IPS-20b (cell line): ENCODE measurements around the gene NCSTN.

Experiments used
- H3K27ac ChIP-seq: one replicate; pipeline ENCODE4 v1.5.1; 2013; ENCODE audit warnings: low read length
- H3K27me3 ChIP-seq: 2 replicates; pipeline ENCODE4 v1.6.1; 2013; ENCODE audit warnings: mild to moderate bottlenecking, low read length, inconsistent platforms; ENCODE audit not compliant: insufficient read depth
- H3K36me3 ChIP-seq: 2 replicates; pipeline ENCODE4 v1.6.1; 2013; ENCODE audit warnings: low read depth, mild to moderate bottlenecking, inconsistent platforms, low read length, moderate library complexity; ENCODE audit not compliant: insufficient read depth
- H3K4me1 ChIP-seq: 2 replicates; pipeline ENCODE4 v1.6.1; 2013; ENCODE audit warnings: mild to moderate bottlenecking, control low read depth, inconsistent platforms, low read length, moderate library complexity; ENCODE audit not compliant: insufficient read depth
- H3K4me3 ChIP-seq: 2 replicates; pipeline ENCODE4 v1.5.1; 2013; ENCODE audit warnings: mild to moderate bottlenecking, low read length, inconsistent platforms
- H3K9ac ChIP-seq: 2 replicates; pipeline ENCODE4 v1.6.1; 2013; ENCODE audit warnings: low read depth, mild to moderate bottlenecking, inconsistent platforms, low read length, moderate library complexity
- H3K9me3 ChIP-seq: 2 replicates; pipeline ENCODE4 v1.6.1; 2013; ENCODE audit warnings: mild to moderate bottlenecking, low read depth, low read length, inconsistent platforms; ENCODE audit not compliant: insufficient read depth

NCSTN gene

DNA sequence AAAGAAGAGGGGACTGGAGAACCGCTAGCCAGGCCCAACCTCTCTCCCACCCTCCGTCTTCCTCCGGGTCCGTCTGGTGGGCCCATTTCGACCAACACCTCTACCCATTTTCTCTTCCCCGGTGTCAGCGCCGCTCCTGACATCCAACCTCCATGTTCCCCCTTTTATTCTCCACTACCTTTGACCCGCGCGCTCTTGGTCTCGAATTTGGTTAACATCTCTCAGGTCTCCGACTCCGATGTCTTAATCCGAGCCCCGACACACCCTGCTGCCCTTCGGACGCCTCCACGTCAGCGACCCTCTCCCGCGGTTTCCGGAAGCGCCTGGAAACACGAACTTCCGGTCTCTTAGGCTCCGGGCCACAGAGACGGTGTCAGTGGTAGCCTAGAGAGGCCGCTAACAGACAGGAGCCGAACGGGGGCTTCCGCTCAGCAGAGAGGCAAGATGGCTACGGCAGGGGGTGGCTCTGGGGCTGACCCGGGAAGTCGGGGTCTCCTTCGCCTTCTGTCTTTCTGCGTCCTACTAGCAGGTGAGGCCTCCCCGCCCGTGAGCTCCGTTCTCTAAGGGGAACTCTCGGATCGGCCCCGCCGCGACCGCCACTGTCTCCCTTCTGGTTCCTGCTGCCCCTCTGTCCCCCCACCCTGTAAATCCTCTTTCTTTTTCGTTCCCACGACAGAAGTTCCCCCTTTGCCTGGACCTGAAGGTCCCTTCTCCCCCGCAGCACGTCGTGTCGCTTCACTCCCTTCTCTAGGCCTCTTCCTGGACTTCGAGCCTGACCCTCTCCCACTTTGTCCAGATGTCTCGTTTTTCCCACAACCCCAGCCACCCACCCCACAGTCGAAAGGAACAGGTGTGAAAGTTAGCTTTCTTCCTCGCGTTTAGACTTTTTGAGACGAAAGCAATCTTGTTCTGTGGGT lies at the start of gene NCSTN, which contains the start of gene COPA:
TSS of gene NCSTN (plus strand) at position 431 of the 917 bp plus-strand sequence. CDS start at position 445, 14 bp downstream.
TSS of gene COPA (minus strand) at position 298 of the 917 bp plus-strand sequence. CDS start at position 218, 80 bp downstream.
- no peaks in the 10 kb centered on the region for H3K9me3 ChIP-seq

GRCh38 chr1:160296036-160296435 lies 47.1 kb upstream of the NCSTN start:
- Histone ChIP-seq H3K4me1 (no peaks in the 10 kb centered on the region), H3K4me3 (no peak overlapping the region), H3K27ac (no peak overlapping the region), H3K27me3 (no peaks in the 10 kb centered on the region), H3K36me3 (peaks cover 97% of the 10 kb centered on the region), H3K9ac (no peak overlapping the region), H3K9me3 (no peaks in the 10 kb centered on the region)

More for the DNA sequence above, at the start of gene NCSTN, which contains the start of gene COPA:
- peak within 1 kb of the TSS; percentile 94 for H3K9ac ChIP-seq
- peaks cover 22% of the 10 kb centered on the region for H3K4me1 ChIP-seq
- H3K27me3 ChIP-seq = no peaks in the 10 kb centered on the region
- peak within 1 kb of the TSS; percentile 83 for H3K4me3 ChIP-seq
- H3K36me3 ChIP-seq = peaks cover 55% of the 10 kb centered on the region
- H3K27ac ChIP-seq = peak within 1 kb of the TSS; percentile 77

- Histone ChIP-seq H3K36me3 (peaks cover 86% of the 10 kb centered on the region), H3K9ac (no peak overlapping the region), H3K9me3 (no peaks in the 10 kb centered on the region), H3K27me3 (no peaks in the 10 kb centered on the region), H3K4me3 (no peak overlapping the region), H3K4me1 (no peaks in the 10 kb centered on the region), H3K27ac (no peak overlapping the region)
Observed at GRCh38 chr1:160300173-160300572, 43.0 kb upstream of the NCSTN start.

DNA sequence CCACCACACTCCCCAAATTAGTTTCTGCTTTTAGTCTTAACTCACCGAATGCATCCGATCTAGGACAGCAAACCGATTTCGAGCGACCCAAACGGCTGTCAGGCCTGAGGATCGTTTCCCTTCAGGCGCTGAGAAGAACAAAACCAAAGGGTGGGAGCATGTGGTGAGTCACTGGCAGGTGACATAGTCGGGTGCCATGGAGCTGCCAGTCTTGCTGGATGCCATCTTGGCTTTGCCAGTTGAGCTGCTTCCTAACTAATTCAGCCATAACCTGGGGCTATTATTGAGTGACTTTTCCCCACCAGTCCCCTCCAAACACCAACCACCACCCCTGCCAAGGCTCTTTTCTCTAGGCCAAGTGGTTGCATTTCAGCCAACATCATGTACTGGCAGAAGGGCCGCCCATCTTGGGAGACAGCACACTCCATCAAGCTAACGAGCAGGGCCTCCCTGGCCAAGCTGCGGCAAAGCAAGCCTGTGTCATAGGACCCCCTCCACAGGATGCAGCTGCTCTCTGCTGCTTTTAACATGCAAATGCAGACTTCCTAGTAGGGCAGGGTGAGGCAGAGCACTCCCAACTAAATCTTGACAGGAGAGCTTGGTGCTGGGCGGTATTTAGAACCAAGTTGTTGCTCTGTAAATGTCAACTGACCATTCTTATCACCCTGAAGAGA lies 35.9 kb upstream of the NCSTN start:
- Histone ChIP-seq H3K36me3 (peaks cover 84% of the 10 kb centered on the region), H3K27ac (peak overlapping the region; percentile 64), H3K4me3 (peak overlapping the region; percentile 53; the same call in 1 of the 2 replicates), H3K9ac (peak overlapping the region; percentile 34; the same call in 1 of the 2 replicates), H3K9me3 (no peaks in the 10 kb centered on the region), H3K27me3 (no peaks in the 10 kb centered on the region), H3K4me1 (peaks cover 23% of the 10 kb centered on the region)

- Histone ChIP-seq H3K9me3 (no peaks in the 10 kb centered on the region), H3K27me3 (no peaks in the 10 kb centered on the region), H3K27ac (no peak overlapping the region), H3K36me3 (peaks cover 88% of the 10 kb centered on the region), H3K9ac (no peak overlapping the region), H3K4me3 (peak overlapping the region; percentile 2; the same call in 1 of the 2 replicates), H3K4me1 (peaks cover 23% of the 10 kb centered on the region)
Observed at GRCh38 chr1:160308451-160309184, 34.6 kb upstream of the NCSTN start.

- H3K4me3 ChIP-seq = no peak overlapping the region
- H3K36me3 ChIP-seq = peaks cover 88% of the 10 kb centered on the region
- H3K4me1 ChIP-seq = peaks cover 23% of the 10 kb centered on the region
- H3K27me3 ChIP-seq = no peaks in the 10 kb centered on the region
- H3K9ac ChIP-seq = no peak overlapping the region
- H3K9me3 ChIP-seq = no peaks in the 10 kb centered on the region
- H3K27ac ChIP-seq = no peak overlapping the region
Observed at GRCh38 chr1:160309185-160309557, 34.0 kb upstream of the NCSTN start.

- Histone ChIP-seq H3K27me3 (no peaks in the 10 kb centered on the region), H3K27ac (no peak overlapping the region), H3K9me3 (no peaks in the 10 kb centered on the region), H3K4me1 (peaks cover 23% of the 10 kb centered on the region), H3K9ac (no peak overlapping the region), H3K36me3 (peaks cover 88% of the 10 kb centered on the region), H3K4me3 (no peak overlapping the region)
Observed at GRCh38 chr1:160309571-160309970, 33.6 kb upstream of the NCSTN start.

GRCh38 chr1:160315359-160315758 lies 27.8 kb upstream of the NCSTN start:
- H3K27ac ChIP-seq = no peak overlapping the region
- H3K9ac ChIP-seq = no peak overlapping the region
- H3K36me3 ChIP-seq = peaks cover 90% of the 10 kb centered on the region
- no peaks in the 10 kb centered on the region for H3K27me3 ChIP-seq
- no peaks in the 10 kb centered on the region for H3K4me1 ChIP-seq
- no peaks in the 10 kb centered on the region for H3K9me3 ChIP-seq
- H3K4me3 ChIP-seq = no peak overlapping the region

DNA sequence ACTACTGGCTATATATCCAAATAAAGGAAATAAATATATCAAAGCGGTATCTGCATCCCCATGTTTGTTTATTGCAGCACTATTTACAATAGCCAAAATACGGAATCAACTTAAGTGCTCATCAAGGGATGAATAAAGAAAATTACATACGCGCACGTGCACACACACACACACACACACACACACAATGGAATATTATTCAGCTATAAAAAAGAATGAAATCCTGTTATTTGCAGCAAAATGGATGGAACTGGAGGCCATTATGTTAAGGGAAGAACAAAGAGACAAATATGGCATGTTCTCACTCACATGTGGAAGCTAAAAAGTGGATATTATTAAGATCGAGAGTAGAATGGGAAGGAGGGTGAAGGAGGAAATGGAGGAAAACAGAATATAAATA lies 20.4 kb upstream of the NCSTN start:
- H3K27me3 ChIP-seq = no peaks in the 10 kb centered on the region
- no peak overlapping the region for H3K4me3 ChIP-seq
- H3K27ac ChIP-seq = no peak overlapping the region
- no peaks in the 10 kb centered on the region for H3K4me1 ChIP-seq
- H3K9me3 ChIP-seq = no peaks in the 10 kb centered on the region
- H3K9ac ChIP-seq = no peak overlapping the region
- peaks cover 88% of the 10 kb centered on the region for H3K36me3 ChIP-seq

GRCh38 chr1:160325252-160325651 lies 17.9 kb upstream of the NCSTN start:
- H3K36me3 ChIP-seq = peaks cover 91% of the 10 kb centered on the region
- H3K4me1 ChIP-seq = no peaks in the 10 kb centered on the region
- H3K9me3 ChIP-seq = no peaks in the 10 kb centered on the region
- no peaks in the 10 kb centered on the region for H3K27me3 ChIP-seq
- no peak overlapping the region for H3K27ac ChIP-seq
- H3K4me3 ChIP-seq = no peak overlapping the region
- H3K9ac ChIP-seq = no peak overlapping the region

- no peaks in the 10 kb centered on the region for H3K9me3 ChIP-seq
- H3K4me3 ChIP-seq = no peak overlapping the region
- no peaks in the 10 kb centered on the region for H3K4me1 ChIP-seq
- no peak overlapping the region for H3K27ac ChIP-seq
- H3K9ac ChIP-seq = no peak overlapping the region
- H3K36me3 ChIP-seq = peaks cover 95% of the 10 kb centered on the region
- H3K27me3 ChIP-seq = no peaks in the 10 kb centered on the region
Observed at GRCh38 chr1:160326418-160326817, 16.8 kb upstream of the NCSTN start.
